HG03571 (cell line): ENCODE measurements around the gene MSLN.
A peak's percentile ranks its signal among the peaks of the same experiment; 100 is the strongest.

ENCODE experiments used
- ATAC-seq: cut with Tn5 transposase; IDR thresholded peaks from one replicate; pipeline ENCODE4 v1.9.1; 2021; ENCODE audit not compliant: unreplicated experiment

The MSLN gene

GRCh38 chr16:788399-789126 lies 28.0 kb downstream of the MSLN start, which contains the start of gene CHTF18:
Gene CHTF18, plus strand, starts transcription at chr16:788620. Its CDS starts 65 bp downstream, at chr16:788685.
- ATAC-seq = peak; percentile 65

DNA sequence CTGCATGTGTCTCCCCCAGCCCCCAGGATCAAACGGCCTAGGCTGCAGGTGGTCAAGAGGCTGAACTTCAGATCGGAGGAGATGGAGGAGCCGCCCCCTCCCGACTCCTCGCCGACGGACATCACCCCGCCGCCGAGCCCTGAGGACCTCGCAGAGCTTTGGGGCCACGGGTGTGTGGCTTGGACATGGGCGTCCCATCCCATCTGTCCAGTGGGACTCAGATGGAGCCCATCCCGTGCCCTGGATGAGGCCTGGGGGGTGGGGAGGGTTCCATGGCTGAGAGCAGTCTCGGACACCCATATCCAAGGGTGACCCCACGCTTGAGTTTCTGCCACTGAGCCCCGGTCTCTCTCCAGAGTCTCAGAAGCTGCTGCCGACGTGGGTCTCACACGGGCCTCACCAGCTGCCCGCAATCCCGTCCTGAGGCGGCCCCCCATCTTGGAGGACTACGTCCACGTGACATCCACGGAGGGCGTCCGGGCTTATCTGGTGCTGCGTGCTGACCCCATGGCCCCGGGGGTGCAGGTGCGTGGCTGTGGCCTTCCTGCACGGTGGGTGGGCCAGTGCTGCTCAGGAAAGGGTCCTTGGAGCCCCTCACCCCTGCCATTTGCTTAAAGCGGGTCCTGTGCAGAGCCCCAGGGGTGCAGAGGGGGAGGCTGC lies 28.8 kb downstream of the MSLN start:
- no peak for ATAC-seq

GRCh38 chr16:790086-790485 lies 29.6 kb downstream of the MSLN start:
- ATAC-seq = no peak

DNA sequence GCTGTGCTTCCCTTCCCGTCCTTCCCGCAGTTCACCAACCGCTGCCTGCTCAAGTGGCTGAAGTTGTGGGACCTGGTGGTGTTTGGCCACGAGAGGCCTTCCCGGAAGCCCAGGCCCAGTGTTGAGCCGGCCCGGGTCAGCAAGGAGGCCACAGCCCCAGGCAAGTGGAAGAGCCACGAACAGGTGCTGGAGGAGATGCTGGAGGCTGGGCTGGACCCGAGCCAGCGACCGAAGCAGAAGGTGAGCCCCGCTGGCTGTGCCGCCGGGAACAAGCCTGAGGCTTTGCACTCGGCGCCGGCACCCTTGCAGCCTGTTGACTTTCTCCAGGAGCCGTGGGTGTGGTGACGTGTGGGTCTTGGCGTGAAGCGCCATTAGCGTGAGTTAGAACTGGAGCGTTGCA lies 30.6 kb downstream of the MSLN start:
- no peak for ATAC-seq

- no peak for ATAC-seq
Observed at GRCh38 chr16:792221-792995, 31.9 kb downstream of the MSLN start.

GRCh38 chr16:793414-793813 lies 32.9 kb downstream of the MSLN start:
- no peak for ATAC-seq

DNA sequence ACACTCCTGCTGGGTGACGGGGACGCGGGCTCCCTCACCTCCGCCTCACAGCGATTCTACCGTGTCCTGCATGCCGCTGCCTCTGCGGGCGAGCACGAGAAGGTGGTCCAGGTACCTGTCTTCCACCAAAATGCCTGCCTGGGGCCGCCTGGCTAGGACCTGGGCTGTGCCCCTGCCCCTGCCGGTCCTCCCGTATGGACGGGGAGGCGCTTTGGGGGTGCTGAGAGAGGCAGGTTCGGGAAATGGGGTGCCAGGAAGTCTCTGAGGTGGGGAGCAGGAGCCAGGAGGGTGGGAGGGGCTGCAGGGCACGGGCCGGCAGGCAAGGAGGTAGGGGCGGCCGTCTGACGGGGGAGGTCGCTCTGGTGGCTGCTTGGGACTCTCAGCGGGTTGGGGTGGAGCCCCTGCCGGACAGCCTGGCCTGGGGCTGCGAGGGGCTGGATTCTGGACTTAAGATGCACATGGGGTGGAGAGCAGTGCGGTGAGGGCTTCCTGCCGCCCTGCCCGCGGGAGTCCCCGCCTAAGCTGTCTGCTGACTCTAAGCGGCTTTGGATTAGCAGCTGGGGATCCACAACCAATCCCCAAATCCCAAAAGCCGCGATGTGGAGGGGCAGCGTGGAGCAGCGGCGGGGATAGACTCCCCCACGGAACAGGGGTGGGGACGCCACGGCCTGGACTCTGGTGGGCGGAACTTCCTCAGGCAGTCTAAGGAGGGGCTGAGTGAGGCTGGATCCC lies 33.7 kb downstream of the MSLN start:
- no peak for ATAC-seq

DNA sequence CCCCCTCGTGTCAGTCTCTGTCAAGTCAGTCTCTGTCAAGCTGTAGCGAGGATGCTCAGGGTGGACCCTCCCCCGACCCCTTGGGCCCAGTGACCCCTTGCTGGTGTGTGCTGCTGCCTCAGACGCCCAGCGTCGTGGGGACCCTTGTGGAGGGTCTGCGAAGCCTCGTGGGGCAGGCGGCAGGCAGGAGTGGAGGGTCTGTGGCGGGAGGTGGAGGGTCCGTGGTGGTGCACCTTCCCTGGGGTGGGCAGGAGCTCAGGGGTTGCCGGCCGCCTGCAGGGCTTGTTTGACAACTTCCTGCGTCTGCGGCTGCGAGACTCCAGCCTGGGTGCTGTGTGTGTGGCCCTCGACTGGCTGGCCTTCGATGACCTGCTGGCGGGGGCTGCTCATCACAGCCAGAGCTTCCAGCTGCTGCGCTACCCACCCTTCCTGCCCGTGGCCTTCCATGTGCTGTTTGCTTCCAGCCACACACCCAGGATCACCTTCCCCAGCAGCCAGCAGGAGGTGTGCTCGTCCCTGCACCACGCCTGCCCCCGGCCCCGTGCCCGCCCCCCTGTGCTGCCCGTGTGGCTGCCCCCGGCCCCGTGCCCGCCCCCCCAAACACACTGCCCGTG lies 34.4 kb downstream of the MSLN start:
- no peak for ATAC-seq

- no peak for ATAC-seq
Observed at GRCh38 chr16:795580-796229, 35.2 kb downstream of the MSLN start.

DNA sequence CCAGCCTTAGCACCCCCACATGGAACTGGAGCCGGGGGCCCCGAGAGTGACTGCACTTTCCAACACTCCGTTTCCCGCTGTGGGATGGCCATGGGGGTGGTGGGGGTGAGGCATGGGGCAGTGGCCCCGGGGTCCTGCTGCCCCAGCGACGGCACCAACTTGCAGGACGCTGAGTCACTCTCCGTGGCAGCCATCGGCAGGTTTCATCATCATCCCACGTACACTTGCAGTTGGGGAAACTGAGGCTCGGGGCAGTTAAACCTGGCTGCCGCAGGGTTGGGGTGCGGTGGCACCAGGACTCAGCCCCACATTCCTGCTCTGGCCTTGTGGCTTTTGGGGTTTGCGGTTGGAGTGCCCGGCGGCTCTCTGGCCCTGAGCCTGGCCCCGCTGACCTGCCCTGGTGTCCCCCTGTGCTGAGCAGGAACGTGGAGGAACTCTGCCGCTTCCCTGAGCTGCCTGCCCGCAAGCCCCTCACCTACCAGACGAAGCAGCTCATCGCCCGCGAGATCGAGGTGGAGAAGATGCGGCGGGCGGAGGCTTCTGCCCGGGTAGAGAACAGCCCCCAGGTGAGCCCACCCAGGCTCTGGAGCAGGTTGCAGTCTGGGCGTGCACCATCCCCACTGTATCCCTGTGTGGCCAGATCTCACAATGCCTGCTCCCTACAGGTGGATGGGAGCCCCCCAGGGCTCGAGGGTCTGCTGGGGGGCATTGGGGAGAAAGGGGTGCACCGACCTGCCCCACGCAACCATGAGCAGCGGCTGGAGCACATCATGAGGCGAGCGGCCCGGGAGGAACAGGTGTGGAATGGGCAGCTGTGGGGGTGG lies 36.0 kb downstream of the MSLN start:
- no peak for ATAC-seq

DNA sequence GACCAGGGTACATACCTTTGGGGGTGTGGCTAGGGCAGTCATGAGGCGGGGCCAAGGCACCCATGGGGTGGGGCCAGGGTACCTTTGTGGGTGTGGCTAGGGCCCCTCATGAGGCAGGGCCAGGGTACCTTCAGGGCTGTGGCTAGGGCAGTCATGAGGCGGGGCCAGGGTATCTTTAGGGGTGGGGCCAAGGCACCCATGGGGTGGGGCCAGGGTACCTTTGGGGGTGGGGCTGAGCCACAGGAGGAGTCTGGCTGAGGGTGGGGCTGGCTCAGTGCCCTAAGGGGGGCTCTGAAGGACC lies 36.5 kb downstream of the MSLN start:
- no peak for ATAC-seq

DNA sequence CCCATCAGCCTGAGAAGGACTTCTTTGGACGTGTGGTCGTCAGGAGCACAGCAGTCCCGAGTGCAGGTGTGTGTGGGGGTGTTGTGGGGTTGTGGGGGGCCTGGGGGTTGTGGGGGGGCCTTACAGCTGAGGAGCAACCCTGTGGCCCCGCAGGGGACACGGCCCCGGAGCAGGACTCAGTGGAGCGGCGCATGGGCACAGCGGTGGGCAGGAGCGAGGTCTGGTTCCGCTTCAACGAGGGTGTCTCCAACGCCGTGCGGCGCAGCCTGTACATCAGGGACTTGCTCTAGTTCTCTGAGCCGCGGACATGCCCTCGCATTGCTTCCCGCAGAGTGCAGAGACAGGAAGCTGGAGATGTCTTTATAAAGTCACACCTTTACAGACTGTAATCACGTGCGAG lies 37.2 kb downstream of the MSLN start:
- ATAC-seq = no peak

- no peak for ATAC-seq
Observed at GRCh38 chr16:798666-799065, 38.1 kb downstream of the MSLN start.

DNA sequence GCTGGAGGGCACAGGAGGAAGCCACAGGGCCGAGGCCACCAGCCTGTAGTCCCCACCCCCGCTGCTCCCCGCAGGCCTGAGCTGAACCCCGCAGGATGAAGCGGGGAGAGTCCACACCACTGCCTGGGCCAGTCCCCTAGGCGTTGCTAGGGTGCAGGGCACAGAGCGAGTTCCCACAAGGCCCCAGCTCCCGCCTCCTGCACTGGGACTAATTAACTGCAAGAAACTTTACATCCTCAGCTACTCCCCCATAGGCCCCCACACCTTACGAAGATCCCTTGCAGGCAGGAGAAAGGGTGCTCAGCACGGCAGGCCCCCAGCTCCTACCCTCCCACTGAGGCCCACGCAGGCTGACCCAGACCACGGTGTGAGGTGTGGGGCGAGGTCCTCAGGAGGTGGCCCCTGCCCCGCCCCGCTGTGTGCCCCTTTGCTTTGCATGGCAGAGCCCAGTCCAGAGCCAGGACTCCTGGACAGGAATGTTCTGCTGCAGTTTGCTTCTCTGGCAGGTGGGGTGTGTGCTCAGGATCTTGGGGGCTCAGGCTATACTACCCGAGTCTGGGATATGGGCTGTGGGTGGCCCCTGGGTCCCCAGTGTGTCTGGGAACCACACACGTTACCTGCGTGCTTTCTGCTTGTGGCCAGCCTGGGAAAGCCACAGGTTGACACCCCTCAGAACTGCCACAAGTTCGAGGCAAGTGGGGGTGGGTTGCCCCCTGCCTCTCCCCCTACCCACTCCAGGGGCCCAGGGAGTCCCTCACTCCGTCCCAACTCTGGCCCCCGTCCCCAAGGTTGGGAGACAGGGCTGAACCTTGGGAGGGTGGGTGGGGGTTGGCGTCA lies 38.8 kb downstream of the MSLN start:
- no peak for ATAC-seq

DNA sequence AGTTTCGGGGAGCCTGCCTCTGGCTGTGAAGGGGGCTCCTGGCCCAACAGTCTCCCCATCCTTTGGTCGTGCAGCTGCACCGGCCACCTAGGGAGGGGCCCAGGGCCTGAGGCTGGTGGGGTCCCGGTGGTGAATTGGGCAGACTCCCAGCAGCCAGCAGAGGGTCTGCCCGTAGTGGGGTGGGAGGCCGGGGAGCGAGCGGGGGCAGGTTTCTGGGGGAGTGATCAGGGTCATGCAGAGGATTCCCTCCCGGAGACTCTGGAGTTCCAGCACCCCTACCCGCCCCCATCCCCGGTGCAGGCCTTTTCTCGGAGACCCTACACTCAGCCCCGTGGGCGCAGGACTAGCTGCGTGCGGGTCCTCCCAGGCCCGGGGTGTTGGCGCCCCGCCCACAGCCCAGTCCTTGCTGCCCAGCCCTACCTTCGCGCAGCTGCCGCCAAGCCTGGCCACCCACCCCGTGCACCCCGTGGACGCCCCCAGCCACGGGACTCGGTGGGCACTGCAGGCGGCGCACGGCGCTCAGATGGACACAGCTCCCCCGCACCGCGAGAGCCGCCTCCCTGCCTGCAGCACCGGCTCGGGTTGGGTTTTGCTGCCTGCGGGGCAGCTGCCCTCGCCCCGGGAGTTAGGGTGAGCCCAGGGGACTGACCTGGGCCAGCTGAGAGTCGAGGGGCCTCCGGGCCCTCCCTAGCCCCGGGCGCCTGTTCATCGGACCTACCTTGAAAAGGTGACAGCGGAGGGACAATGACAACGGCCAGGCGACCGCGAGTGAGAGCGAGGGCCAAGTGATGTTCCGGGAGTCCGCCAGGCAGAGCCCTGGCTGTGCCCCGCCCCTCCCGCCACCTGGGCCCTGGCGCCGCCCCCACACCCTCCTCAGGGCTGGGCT lies 39.7 kb downstream of the MSLN start, which contains the start of gene GNG13:
Gene GNG13 (minus strand): TSS at position 787 of the 886 bp plus-strand sequence. CDS start 1,657 bp downstream, outside the sequence.
- no peak for ATAC-seq

DNA sequence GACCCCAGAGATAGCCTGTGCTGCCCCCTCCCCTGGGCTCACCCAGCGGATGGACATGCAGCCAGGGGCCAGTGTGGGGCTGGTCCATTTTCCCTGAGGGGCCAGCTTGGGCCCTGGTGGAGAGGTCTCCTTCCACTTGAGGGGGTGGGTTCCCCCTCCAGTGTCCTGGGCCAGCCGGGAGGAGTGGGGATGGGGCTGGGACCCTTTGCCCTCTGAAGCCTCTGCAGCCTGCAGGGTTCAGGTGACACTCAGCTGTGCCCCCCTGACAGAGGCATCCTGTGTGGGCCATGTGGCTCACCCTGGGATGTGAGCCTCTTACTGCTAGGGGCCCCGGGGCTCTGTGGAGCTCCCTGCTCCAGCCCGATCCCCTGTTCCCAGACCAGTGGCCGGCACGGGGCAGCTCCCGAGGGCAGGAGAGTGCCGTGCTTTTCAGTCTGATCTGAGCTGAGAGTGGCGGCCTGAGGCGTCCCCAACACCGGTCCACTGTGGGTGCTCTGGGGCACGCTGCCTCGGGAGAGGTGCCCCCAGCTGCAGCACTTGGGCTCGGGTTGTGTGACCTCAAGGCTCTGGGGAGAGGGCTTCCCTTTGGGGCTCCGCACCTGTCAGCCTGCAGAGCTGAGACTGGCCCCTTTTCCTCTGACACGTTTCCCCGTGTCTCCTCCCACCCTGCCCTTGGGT lies 40.4 kb downstream of the MSLN start:
- no peak for ATAC-seq
